NCI-H187 (cell line): Measurements from ENCODE around the gene NOSIP.

Experiments used
- DNase-seq, 2 experiments: peaks; one replicate each; lab custom pipeline; 2025; lab: John Stamatoyannopoulos, UW

The NOSIP gene

DNA sequence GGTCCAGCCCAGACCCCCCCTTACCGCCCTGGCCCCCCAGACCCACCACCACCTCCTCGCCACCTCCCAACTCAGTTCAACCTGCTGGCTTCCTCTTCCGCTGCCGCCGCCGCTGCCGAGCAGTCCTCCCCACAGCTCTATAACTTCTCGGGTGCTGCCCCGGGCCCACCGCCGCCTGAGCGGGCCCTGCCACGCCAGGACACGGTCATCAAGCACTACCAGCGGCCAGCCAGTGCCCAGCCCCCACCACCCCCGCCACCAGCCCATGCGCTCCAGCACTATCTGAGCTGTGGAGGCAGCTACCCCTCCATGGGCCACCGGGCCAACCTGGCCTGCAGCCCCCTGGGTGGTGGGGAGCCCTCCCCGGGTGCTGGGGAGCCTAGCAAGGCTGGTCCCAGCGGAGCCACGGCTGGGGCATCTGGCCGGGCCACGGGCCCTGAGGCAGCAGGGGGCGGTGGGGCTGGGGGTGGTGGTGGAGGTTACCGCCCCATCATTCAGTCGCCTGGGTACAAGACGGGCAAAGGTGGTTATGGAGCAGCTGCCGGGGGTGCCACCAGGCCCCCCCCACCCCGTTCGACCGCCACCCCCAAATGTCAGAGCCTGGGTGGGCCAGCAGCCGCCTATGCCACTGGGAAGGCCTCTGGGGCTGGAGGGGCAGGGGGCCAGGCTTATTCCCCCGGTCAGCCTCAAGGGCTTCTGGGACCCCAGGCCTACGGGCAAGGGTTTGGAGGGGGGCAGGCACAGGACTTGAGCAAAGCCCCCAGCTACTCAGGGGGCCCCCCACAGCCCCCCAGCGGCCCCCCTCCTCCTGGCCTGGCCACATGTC lies 14.8 kb upstream of the NOSIP start:
- no peak for DNase-seq

- DNase-seq: no peak
These were observed 14.0 kb upstream of the NOSIP start for GRCh38 chr19:49594157-49594992.

GRCh38 chr19:49593233-49594113 lies 13.1 kb upstream of the NOSIP start:
- DNase-seq: peak; percentile 81 to 94

GRCh38 chr19:49592486-49593232 lies 12.3 kb upstream of the NOSIP start:
- no peak for DNase-seq

DNA sequence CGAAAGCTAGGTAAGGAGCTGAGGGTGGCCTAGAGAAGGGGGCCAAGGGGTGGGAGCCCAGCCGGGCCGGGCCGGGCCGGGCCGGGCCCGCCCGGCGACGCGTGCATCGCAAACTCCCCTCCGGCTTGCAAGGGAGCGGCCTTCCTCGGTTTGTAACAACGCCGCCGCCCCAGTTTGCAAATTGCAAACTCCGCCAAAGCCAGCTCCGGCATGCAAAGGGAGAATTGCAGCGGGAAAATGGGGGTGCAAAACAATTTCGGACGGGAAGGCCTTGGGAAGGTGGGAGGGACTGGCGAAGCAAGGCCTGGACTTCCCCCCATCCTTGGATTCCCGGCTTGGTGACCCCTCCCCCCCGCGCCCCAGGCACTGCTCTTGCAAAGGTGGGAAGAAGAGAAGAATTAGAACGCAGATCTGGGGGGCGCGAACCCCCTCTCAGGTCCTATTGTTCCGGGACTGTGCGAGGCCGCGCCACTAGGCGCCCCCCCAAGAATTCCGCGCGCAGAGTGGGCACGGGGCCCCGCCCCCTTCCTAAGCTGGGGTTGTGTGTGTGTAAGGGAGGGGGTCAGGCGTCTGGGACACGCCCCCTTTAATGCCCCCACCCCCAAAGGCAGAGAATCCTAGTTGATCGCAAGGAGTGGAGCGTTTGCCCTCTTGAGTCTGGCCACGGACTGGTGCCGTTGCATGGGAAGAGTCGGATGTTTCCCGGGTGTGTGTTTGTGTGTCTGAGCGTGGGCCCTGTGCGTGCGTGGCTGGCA lies 11.6 kb upstream of the NOSIP start:
- DNase-seq: no peak

- peak; percentile 64 to 73 for DNase-seq
These were observed 10.8 kb upstream of the NOSIP start, which contains the start of gene PRR12 for GRCh38 chr19:49590971-49591730. TSS of gene PRR12 (plus strand) at chr19:49591182. CDS start at chr19:49591655, 473 bp downstream.

DNA sequence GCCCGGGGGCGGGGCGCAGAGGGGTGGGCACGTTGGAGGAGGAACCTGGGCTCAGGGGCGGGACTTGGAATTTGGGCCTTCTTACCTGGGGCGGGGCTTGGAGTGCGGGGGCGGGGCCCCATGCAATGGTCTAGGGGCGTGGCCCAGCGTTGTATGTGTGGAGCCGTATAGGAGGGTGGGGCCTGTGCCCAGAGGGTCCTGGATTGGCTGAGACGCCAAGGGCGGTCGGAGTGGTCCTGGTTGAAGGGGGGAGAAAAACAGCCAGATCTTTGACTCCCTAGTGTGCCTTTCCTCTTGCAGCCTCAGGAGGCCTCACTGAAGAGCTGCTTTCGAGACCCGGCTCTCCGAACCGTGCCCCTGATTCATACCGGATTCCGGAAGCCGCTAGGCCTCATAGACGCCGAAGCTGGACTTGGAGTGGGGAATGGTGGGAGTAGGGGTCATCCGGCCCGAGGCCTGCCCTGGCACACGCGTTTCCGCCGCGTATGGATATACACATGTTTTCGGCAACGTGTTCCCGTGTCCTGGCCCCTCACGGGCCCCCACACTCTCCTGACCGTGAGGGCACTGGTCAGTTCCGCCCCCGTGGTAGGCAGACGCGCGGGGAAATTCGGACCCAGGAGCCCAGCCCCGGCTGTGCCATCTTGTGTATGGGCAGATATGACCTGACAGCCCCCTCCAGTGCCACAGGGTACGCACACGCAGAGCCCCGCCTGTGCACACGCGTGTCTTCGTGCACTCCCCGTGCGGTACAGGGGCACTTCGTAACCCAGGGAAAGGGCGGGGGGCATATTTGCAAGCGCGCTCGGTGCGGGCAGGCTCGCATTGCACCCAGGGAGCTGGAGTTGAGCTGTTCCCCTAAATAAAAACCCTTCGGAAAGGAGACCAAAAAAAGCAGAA lies 10.0 kb upstream of the NOSIP start:
- peak; percentile 94 to 98 for DNase-seq

- DNase-seq: no peak
These were observed 9.1 kb upstream of the NOSIP start for GRCh38 chr19:49589502-49589905.

- DNase-seq: no peak
These were observed 8.2 kb upstream of the NOSIP start for GRCh38 chr19:49588365-49589122.

DNA sequence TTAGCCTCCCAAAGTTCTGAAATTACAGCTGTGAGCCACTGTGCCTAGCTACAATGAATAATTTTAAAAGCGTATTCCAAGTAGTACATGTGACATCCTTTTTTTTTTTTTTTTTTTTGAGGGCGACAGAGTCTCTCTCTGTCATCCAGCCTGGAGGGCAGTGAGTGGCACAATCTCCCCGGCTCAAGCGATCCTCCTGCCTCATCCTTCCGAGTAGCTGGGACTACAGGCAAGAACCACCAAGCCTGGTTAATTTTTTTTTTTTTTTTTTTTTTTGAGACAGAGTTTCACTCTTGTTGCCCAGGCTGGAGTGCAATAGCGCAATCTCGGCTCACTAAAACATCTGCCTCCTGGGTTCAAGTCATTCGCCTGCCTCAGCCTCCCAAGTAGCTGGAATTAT lies 6.9 kb upstream of the NOSIP start:
- no peak for DNase-seq

- no peak for DNase-seq
These were observed 4.7 kb upstream of the NOSIP start for GRCh38 chr19:49585023-49585422.

DNA sequence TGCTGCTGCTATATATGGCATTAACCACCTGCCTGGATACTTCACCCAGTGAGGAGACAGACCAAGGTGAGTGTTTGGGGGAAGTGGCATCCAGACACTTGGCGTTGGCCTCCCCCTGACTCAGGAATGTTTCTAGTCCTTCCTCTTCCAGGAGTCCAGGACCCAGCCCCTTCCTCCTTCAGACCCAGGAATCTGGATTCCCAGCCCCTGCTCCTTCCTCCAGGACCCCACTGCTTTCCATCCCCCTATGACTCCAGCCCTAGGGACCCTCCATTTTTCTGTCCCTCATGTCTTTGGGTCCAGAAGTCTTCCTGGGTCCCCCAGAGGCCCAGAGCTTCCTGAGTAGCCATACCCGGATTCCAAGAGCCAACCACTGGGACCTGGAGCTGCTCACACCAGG lies 2.9 kb upstream of the NOSIP start:
- DNase-seq: no peak

DNA sequence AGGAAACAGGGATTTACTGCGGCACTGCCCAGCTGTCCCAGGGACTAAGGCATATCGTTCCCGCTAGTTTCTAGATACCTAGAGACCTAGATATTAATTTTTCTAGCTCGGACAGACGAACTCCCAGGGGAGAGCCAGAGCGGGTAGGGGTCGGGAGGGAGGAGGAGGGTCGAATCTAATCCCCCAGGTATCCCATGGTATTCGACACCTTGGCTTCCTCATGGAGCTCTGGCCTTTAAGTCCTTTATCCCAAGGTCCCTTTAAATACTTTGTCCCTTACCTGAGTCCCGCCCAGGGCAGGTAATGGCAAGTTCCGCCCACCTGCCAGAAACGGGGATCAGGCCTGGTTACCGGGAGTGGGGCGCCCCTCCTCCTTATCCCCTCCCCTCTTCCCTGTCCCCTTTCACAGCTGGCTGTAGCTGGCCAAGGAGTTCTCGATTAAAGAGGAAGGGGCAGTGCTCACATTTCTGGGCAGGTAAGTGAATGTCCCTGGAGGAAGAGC lies 702 bp upstream of the NOSIP start, which contains the start of gene PRRG2:
PRRG2 (plus strand) TSS at position 310 of the 502 bp plus-strand sequence. CDS start 1,904 bp downstream, outside the sequence.
- no peak for DNase-seq

- no peak for DNase-seq
These were observed 451 bp downstream of the NOSIP start for GRCh38 chr19:49579947-49580263.

DNA sequence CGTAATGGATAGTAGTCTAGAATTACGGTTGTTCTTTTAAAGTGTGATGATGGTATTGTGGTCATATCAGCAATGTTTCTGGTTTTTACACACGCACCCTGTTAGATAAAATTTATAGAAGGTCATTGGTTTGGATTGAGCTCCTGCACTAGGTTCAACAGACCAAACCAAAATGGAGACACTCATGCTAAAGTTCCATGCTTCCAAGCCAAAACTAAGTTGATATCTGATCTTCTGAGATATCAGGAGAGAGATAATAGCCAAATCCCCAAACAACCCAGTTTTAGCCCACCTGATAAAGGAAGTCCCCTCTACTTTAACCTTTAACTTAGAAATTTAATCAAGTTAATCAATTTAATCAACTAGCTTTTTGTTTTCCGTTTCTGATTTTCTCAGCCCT lies 1.2 kb downstream of the NOSIP start:
- no peak for DNase-seq

DNA sequence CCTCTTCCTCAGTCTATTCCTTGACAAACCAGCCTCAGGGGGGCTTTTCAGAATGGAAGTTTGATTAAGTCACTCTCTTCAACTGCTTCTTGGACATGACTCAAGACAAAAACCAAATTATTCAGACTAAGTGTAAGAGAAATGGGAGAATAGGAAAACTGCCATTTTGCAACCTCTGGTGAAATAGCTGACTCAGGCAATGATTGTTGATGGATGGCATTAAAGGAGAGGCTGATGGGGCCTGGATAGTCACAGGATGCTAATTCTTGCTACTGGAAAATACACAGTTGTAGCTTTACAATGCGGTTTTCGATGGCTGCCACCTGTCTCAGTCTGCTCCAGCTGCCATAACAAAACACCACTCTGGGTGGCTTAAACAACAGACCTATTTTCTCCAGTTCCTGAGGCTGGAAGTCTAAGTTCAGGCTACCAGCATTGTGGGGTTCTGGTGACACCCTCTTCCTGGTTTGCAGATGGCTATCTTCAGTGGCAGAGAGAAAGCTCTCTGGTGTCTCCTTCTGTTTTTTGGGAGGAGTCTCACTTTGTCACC lies 6.1 kb downstream of the NOSIP start:
- no peak for DNase-seq

GRCh38 chr19:49573425-49573824 lies 6.9 kb downstream of the NOSIP start:
- no peak for DNase-seq

- no peak for DNase-seq
These were observed 7.3 kb downstream of the NOSIP start for GRCh38 chr19:49573009-49573408.
